ENCODE measurements around the gene BCLAF3. TPM values are rescaled to one million over a fixed set of nuclear protein-coding genes. Genes with fewer than 3 reads are reported as not detected.

Gene BCLAF3
- total and polyA plus RNA-seq, 4 donors = 0.76 to 3.2 (median 1.4) TPM

DNA sequence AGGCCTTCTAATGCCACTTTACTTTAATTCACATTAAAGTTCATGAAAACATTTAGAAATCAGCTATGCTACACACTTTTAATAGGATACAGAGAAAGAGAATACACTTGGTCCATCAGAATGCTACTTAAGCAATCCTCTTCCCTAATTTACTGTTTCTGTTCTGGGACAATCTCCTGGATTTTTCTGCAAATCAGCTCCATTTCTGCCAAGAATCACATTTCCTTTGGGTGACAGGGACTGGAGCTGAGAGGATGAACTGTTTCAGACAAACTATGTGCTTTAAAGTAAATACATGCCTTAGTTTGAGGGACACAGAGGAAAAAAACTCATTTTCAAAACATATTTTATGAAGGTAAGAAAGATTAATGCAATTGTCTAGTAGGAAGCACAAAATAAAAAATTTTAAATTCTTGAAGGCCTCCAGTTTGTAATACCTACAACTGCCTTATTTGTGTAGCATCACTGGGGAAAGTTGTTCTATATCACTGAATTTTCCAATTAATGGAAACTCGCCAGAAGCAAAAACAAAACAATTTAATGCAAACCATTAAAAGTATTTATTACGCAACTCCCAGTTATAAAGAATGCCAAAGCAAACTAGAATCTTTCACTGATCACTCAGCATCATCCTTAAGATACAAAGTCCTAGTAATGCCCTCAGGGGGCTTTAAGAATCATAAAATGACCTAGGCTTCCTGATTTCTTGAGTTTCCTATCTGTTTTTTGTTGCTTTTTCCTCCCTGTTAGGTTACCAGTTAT, 36.3 kb downstream of the BCLAF3 start:
- DNase-seq (ENCODE audit: low spot score) = no peak
- no peak for TF ChIP-seq HNF4A (conservative IDR thresholded peaks at IDR 0.05)
- TF ChIP-seq NR2F2 (IDR thresholded peaks at IDR 0.05) = no peak
- TF ChIP-seq JUND (IDR thresholded peaks at IDR 0.05) = no peak
- no peak for TF ChIP-seq TAF1 (conservative IDR thresholded peaks at IDR 0.05)
- no peak for TF ChIP-seq SP1 (IDR thresholded peaks at IDR 0.05)
- TF ChIP-seq GABPA (IDR thresholded peaks at IDR 0.05 in 1 of 2, conservative IDR thresholded peaks at IDR 0.05 in 1 of 2) = no peak
- TF ChIP-seq YY1 (IDR thresholded peaks at IDR 0.05) = no peak
- no peak for TF ChIP-seq RAD21 (IDR thresholded peaks at IDR 0.05)
- TF ChIP-seq FOXA1 (IDR thresholded peaks at IDR 0.05) = no peak
- TF ChIP-seq, protein P1, sequence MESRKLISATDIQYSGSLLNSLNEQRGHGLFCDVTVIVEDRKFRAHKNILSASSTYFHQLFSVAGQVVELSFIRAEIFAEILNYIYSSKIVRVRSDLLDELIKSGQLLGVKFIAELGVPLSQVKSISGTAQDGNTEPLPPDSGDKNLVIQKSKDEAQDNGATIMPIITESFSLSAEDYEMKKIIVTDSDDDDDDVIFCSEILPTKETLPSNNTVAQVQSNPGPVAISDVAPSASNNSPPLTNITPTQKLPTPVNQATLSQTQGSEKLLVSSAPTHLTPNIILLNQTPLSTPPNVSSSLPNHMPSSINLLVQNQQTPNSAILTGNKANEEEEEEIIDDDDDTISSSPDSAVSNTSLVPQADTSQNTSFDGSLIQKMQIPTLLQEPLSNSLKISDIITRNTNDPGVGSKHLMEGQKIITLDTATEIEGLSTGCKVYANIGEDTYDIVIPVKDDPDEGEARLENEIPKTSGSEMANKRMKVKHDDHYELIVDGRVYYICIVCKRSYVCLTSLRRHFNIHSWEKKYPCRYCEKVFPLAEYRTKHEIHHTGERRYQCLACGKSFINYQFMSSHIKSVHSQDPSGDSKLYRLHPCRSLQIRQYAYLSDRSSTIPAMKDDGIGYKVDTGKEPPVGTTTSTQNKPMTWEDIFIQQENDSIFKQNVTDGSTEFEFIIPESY (IDR thresholded peaks at IDR 0.05) = no peak
- TF ChIP-seq, protein P2, sequence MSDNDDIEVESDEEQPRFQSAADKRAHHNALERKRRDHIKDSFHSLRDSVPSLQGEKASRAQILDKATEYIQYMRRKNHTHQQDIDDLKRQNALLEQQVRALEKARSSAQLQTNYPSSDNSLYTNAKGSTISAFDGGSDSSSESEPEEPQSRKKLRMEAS (IDR thresholded peaks at IDR 0.05) = no peak
- TF ChIP-seq RXRA (IDR thresholded peaks at IDR 0.05) = no peak
- no peak for TF ChIP-seq FOXA2 (IDR thresholded peaks at IDR 0.05)
- TF ChIP-seq HNF4G (IDR thresholded peaks at IDR 0.05) = no peak
- TF ChIP-seq, protein P3, sequence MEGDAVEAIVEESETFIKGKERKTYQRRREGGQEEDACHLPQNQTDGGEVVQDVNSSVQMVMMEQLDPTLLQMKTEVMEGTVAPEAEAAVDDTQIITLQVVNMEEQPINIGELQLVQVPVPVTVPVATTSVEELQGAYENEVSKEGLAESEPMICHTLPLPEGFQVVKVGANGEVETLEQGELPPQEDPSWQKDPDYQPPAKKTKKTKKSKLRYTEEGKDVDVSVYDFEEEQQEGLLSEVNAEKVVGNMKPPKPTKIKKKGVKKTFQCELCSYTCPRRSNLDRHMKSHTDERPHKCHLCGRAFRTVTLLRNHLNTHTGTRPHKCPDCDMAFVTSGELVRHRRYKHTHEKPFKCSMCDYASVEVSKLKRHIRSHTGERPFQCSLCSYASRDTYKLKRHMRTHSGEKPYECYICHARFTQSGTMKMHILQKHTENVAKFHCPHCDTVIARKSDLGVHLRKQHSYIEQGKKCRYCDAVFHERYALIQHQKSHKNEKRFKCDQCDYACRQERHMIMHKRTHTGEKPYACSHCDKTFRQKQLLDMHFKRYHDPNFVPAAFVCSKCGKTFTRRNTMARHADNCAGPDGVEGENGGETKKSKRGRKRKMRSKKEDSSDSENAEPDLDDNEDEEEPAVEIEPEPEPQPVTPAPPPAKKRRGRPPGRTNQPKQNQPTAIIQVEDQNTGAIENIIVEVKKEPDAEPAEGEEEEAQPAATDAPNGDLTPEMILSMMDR (IDR thresholded peaks at IDR 0.05; ENCODE audit: low read depth, low read length, missing input control) = no peak
- TF ChIP-seq, protein P4, sequence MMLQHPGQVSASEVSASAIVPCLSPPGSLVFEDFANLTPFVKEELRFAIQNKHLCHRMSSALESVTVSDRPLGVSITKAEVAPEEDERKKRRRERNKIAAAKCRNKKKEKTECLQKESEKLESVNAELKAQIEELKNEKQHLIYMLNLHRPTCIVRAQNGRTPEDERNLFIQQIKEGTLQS (IDR thresholded peaks at IDR 0.05) = no peak
- no peak for TF ChIP-seq EGR1 (IDR thresholded peaks at IDR 0.05; ENCODE audit: low read depth in 2 of 2)
- 95% methylated on average over 2 of the region's 2 CpGs for WGBS
- H3K4me3 ChIP-seq (ENCODE audit: low read depth in 1 of 3, low read length in 3 of 3) = no peak overlapping the region
- no peak overlapping the region for H3K9ac ChIP-seq (ENCODE audit: low read depth in 1 of 2, low read length in 2 of 2)
- no peaks in the 10 kb centered on the region for H3K27me3 ChIP-seq (ENCODE audit: control insufficient read depth in 4 of 4, insufficient read depth in 4 of 4, low read length in 3 of 4)
- no peaks in the 10 kb centered on the region for H3K4me1 ChIP-seq (ENCODE audit: control insufficient read depth in 4 of 4, insufficient read depth in 4 of 4, low read length in 3 of 4)
- H3K27ac ChIP-seq (ENCODE audit: low read depth in 1 of 2, low read length in 2 of 2) = no peak overlapping the region
- H3K9me3 ChIP-seq (ENCODE audit: control insufficient read depth in 4 of 4, low read length in 3 of 4) = no peaks in the 10 kb centered on the region
- H3K36me3 ChIP-seq (ENCODE audit: control insufficient read depth in 4 of 4, insufficient read depth in 3 of 4, low read depth in 1 of 4, low read length in 3 of 4) = peaks cover 0 to 3% (median 0%) of the 10 kb centered on the region in 4 donors

DNA sequence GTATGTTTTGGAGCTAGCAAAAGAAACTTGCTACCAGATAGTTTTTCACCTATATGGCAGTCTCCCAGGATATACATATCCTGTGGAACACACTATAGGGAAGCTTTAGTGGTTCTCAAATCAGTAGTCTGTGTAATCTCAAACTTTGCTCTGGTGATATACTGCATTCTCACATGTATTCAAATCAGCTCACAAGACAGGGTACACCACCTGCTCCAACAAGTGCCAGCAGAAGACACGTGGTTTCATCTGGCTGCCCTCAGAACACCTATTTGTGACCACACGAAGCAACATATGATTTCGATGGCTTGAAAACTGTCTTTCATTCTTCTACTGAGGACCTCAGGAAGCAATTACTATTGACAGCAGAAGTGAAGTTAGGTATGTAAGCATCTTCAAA, 37.7 kb downstream of the BCLAF3 start:
- DNase-seq (ENCODE audit: low spot score) = no peak
- H3K9ac ChIP-seq (ENCODE audit: low read depth in 1 of 2, low read length in 2 of 2) = no peak overlapping the region
- H3K4me1 ChIP-seq (ENCODE audit: control insufficient read depth in 4 of 4, insufficient read depth in 4 of 4, low read length in 3 of 4) = no peaks in the 10 kb centered on the region
- no peak overlapping the region for H3K27ac ChIP-seq (ENCODE audit: low read depth in 1 of 2, low read length in 2 of 2)
- H3K4me3 ChIP-seq (ENCODE audit: low read depth in 1 of 3, low read length in 3 of 3) = no peak overlapping the region
- H3K27me3 ChIP-seq (ENCODE audit: control insufficient read depth in 4 of 4, insufficient read depth in 4 of 4, low read length in 3 of 4) = no peaks in the 10 kb centered on the region
- peaks cover 0 to 3% (median 0%) of the 10 kb centered on the region in 4 donors for H3K36me3 ChIP-seq (ENCODE audit: control insufficient read depth in 4 of 4, insufficient read depth in 3 of 4, low read depth in 1 of 4, low read length in 3 of 4)
- 95% methylated on average over 3 of the region's 3 CpGs for WGBS
- H3K9me3 ChIP-seq (ENCODE audit: control insufficient read depth in 4 of 4, low read length in 3 of 4) = no peaks in the 10 kb centered on the region
- no peak for TF ChIP-seq FOXA1 (IDR thresholded peaks at IDR 0.05)
- no peak for TF ChIP-seq SP1 (IDR thresholded peaks at IDR 0.05)
- TF ChIP-seq, protein P3 (IDR thresholded peaks at IDR 0.05; ENCODE audit: low read depth, low read length, missing input control) = no peak
- TF ChIP-seq TAF1 (conservative IDR thresholded peaks at IDR 0.05) = no peak
- TF ChIP-seq, protein P1 (IDR thresholded peaks at IDR 0.05) = no peak
- TF ChIP-seq RAD21 (IDR thresholded peaks at IDR 0.05) = no peak
- TF ChIP-seq, protein P2 (IDR thresholded peaks at IDR 0.05) = no peak
- no peak for TF ChIP-seq HNF4A (conservative IDR thresholded peaks at IDR 0.05)
- no peak for TF ChIP-seq JUND (IDR thresholded peaks at IDR 0.05)
- TF ChIP-seq YY1 (IDR thresholded peaks at IDR 0.05) = no peak
- TF ChIP-seq EGR1 (IDR thresholded peaks at IDR 0.05; ENCODE audit: low read depth in 2 of 2) = no peak
- TF ChIP-seq RXRA (IDR thresholded peaks at IDR 0.05) = no peak
- TF ChIP-seq, protein P4 (IDR thresholded peaks at IDR 0.05) = no peak

Measured in liver (tissue), 9 donors.